Measurements from ENCODE around the gene CHADL. TPM values are rescaled to one million over a fixed set of nuclear protein-coding genes. Genes with fewer than 3 reads are reported as not detected.

The CHADL gene
- total and polyA plus RNA-seq, 9 of the 15 experiments (the other 6 are each of a cell fraction or from before 2014, with no cell fraction given): not detected

DNA sequence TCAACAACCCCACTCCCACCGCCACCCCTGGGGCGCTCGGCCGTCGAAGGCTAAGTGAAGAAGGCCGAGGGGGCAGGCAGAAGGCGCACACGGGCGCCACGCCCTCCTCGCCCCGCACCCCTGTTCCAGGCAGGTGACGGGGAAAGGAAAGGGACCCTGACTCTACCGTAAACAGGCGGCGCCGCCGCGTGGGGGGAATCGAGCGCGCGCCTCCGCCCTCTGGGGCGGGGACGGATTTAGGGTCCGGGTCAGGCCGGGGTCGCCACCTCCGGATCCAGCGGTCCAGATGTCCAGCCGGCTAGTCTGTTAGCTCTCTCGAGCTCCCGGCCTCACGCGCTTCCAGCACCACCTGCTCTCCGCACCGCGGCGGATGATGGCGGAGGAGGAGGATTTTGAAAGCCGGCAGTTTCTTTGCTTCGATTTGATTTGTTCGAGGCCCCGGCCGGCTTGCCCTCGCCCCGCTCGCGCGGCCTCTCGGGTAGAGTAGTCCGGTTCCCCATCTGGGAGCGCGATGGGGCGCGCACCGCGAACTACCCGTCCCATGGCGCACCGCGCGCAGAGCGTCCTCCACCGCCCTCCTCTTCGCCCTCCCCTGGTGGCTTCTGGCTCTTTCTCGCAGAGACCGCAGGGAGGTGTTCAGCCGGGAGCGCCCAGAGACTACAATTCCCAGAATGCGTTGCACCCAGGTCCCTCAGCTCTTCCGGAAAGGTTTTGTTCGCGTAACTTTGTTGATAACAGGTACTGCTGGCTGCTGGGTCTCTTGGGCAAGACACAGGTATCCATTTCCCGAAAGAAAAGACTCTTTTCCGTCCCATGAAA, 45.3 kb upstream of the CHADL start, which contains the start of gene RANGAP1 (continued):
- no peak for TF ChIP-seq TFAM (CRISPR knock-in tag; conservative IDR thresholded peaks at IDR 0.05)
- TF ChIP-seq ZBTB9 (CRISPR knock-in tag; IDR thresholded peaks at IDR 0.05): no peak
- no peak for TF ChIP-seq ZNF444 (CRISPR knock-in tag; IDR thresholded peaks at IDR 0.05)
- no peak for TF ChIP-seq ASH1L (IDR thresholded peaks at IDR 0.05; ENCODE audit: borderline replicate concordance, low read depth, partially characterized antibody)
- TF ChIP-seq, protein P1, sequence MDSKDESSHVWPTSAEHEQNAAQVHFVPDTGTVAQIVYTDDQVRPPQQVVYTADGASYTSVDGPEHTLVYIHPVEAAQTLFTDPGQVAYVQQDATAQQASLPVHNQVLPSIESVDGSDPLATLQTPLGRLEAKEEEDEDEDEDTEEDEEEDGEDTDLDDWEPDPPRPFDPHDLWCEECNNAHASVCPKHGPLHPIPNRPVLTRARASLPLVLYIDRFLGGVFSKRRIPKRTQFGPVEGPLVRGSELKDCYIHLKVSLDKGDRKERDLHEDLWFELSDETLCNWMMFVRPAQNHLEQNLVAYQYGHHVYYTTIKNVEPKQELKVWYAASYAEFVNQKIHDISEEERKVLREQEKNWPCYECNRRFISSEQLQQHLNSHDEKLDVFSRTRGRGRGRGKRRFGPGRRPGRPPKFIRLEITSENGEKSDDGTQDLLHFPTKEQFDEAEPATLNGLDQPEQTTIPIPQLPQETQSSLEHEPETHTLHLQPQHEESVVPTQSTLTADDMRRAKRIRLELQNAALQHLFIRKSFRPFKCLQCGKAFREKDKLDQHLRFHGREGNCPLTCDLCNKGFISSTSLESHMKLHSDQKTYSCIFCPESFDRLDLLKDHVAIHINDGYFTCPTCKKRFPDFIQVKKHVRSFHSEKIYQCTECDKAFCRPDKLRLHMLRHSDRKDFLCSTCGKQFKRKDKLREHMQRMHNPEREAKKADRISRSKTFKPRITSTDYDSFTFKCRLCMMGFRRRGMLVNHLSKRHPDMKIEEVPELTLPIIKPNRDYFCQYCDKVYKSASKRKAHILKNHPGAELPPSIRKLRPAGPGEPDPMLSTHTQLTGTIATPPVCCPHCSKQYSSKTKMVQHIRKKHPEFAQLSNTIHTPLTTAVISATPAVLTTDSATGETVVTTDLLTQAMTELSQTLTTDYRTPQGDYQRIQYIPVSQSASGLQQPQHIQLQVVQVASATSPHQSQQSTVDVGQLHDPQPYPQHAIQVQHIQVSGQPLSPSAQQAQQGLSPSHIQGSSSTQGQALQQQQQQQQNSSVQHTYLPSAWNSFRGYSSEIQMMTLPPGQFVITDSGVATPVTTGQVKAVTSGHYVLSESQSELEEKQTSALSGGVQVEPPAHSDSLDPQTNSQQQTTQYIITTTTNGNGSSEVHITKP (IDR thresholded peaks at IDR 0.05; ENCODE audit: partially characterized antibody): peak; percentile 13
- TF ChIP-seq HEY1 (CRISPR knock-in tag; IDR thresholded peaks at IDR 0.05; ENCODE audit: borderline replicate concordance): no peak
- TF ChIP-seq, protein P2, sequence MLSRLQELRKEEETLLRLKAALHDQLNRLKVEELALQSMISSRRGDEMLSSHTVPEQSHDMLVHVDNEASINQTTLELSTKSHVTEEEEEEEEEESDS (CRISPR knock-in tag; IDR thresholded peaks at IDR 0.05): no peak
- no peak for TF ChIP-seq HMBOX1 (IDR thresholded peaks at IDR 0.05)
- TF ChIP-seq MBD2 (IDR thresholded peaks at IDR 0.05; ENCODE audit: borderline replicate concordance, low read depth): no peak
- TF ChIP-seq HNRNPLL (IDR thresholded peaks at IDR 0.05; ENCODE audit: low read depth, low read length, poor library complexity, severe bottlenecking): no peak
- no peak for TF ChIP-seq CBFA2T2 (conservative IDR thresholded peaks at IDR 0.05)
- no peak; the same call in 1 of the 2 replicates for TF ChIP-seq CTBP1 (IDR thresholded peaks at IDR 0.05; ENCODE audit: borderline replicate concordance)
- TF ChIP-seq NFXL1 (CRISPR knock-in tag; IDR thresholded peaks at IDR 0.05): no peak
- TF ChIP-seq ZNF3 (CRISPR knock-in tag; IDR thresholded peaks at IDR 0.05): no peak
- TF ChIP-seq HDGF (IDR thresholded peaks at IDR 0.05): no peak
- no peak for TF ChIP-seq ZSCAN32 (CRISPR knock-in tag; IDR thresholded peaks at IDR 0.05)
- no peak for TF ChIP-seq ARID3A (IDR thresholded peaks at IDR 0.05; ENCODE audit: borderline replicate concordance, low read depth, low read length)
- no peak for TF ChIP-seq PRPF4 (IDR thresholded peaks at IDR 0.05; ENCODE audit: insufficient read depth, low read depth, low read length, poor library complexity, severe bottlenecking)
- no peak for TF ChIP-seq HNRNPK (IDR thresholded peaks at IDR 0.05; ENCODE audit: low read depth, low read length, poor library complexity, severe bottlenecking)
- no peak; the same call in 1 of the 2 replicates for TF ChIP-seq ETV1 (tag; conservative IDR thresholded peaks at IDR 0.05; ENCODE audit: low read depth)
